K562 (cell line): Measurements from ENCODE around the gene TMED10. TPM values are rescaled to one million over a fixed set of nuclear protein-coding genes. Genes with fewer than 3 reads are reported as not detected.

ENCODE experiments used
- ATAC-seq: fragments of 200-7000 bp; cut with Tn5 transposase; 3 replicates; pipeline ENCODE4 v1.9.1; 2020; ENCODE audit warnings: moderate library complexity
- BruUV-seq: library from RNA; stranded (reverse); fragments of 400-500 nt; replicated peaks from 2 replicates; lab custom pipeline; 2021; lab: Mats Ljungman, UMichigan
- CTCF ChIA-PET: fragments of 300-600 bp; formaldehyde crosslinking; extraction: SDS; loops from one replicate; lab custom pipeline; 2021; ENCODE audit warnings: low intra/inter-chr PET ratio; lab: Yijun Ruan, JAX
- POLR2A ChIA-PET: fragments of 300-600, 350-650 bp; sonication (Branson Sonifier 250); formaldehyde crosslinking; extraction: SDS; loops from one replicate; lab custom pipeline; 2021; ENCODE audit warnings: antibody characterized with exemption, inconsistent platforms; lab: Yijun Ruan, JAX
- DNase-seq, 4 experiments: peaks; one replicate each; pipeline versions ENCODE4 v3.0.0 to v3.0.0-alpha.2; 2011 to 2018; ENCODE audit warnings: low spot score in 3 of 4, mixed read lengths in 3 of 4; ENCODE audit errors: extremely low read depth in 1 of 4
- FAIRE-seq: peaks from 2 replicates; lab custom pipeline; 2011; peaks lifted over from hg19 to GRCh38; lab: Jason Lieb, UNC
- H2AFZ ChIP-seq: 2 replicates; pipeline ENCODE4 v1.6.0; 2011; ENCODE audit warnings: low read depth, low read length, control low read depth, inconsistent platforms
- H3K27ac ChIP-seq: fragments of 200-600 bp; 3 replicates; pipeline ENCODE4 v1.8.0; 2011; ENCODE audit warnings: low read depth, mild to moderate bottlenecking, control low read depth, inconsistent platforms, low read length, moderate library complexity, mixed read lengths; ENCODE audit errors: extremely low read depth
- H3K27me3 ChIP-seq, 2 experiments: fragments of 300-600 bp in 1 of 2; 2 replicates in 1 of 2; 3 replicates in 1 of 2; pipeline versions ENCODE4 v1.6.0 to v1.8.0; 2011; ENCODE audit warnings: inconsistent platforms in 2 of 2, low read length in 2 of 2, mild to moderate bottlenecking in 1 of 2, mixed read lengths in 1 of 2, moderate library complexity in 1 of 2; ENCODE audit not compliant: control insufficient read depth in 2 of 2, insufficient read depth in 2 of 2
- H3K36me3 ChIP-seq: fragments of 300-600 bp; 3 replicates; pipeline ENCODE4 v1.8.0; 2011; ENCODE audit warnings: mild to moderate bottlenecking, low read length, inconsistent platforms; ENCODE audit not compliant: control insufficient read depth, insufficient read depth
- H3K4me1 ChIP-seq, 2 experiments: fragments of 200-600 bp in 1 of 2; replicated peaks in 1 of 2; 2 replicates in 1 of 2; 3 replicates in 1 of 2; pipeline versions ENCODE4 v1.5.1 to v1.8.0; 2011; ENCODE audit warnings: inconsistent platforms in 2 of 2, low read length in 2 of 2, mild to moderate bottlenecking in 1 of 2, mixed read lengths in 1 of 2, moderate library complexity in 1 of 2; ENCODE audit not compliant: control insufficient read depth in 2 of 2, insufficient read depth in 2 of 2
- H3K4me2 ChIP-seq: 2 replicates; pipeline ENCODE4 v1.6.1; 2011; ENCODE audit warnings: low read length, control low read depth, inconsistent platforms, mixed read lengths; ENCODE audit not compliant: insufficient read depth
- H3K4me3 ChIP-seq: fragments of 200-600 bp; sonication (generic), shearing (Covaris generic); 2 replicates; pipeline ENCODE4 v1.5.1; 2016; ENCODE audit warnings: control low read depth, inconsistent platforms
- H3K79me2 ChIP-seq: fragments of 200-600 bp; 3 replicates; pipeline ENCODE4 v1.8.0; 2011; ENCODE audit warnings: low read length, inconsistent platforms; ENCODE audit not compliant: control insufficient read depth, insufficient read depth
- H3K9ac ChIP-seq, 2 experiments: 2 replicates each; pipeline versions ENCODE4 v1.6.0 to v1.6.1; 2011; ENCODE audit warnings: low read depth in 2 of 2, low read length in 2 of 2, control low read depth in 1 of 2, inconsistent platforms in 1 of 2, mild to moderate bottlenecking in 1 of 2, mixed read lengths in 1 of 2; ENCODE audit not compliant: insufficient read depth in 1 of 2
- H3K9me1 ChIP-seq: one replicate; pipeline ENCODE4 v1.6.0; 2011; ENCODE audit warnings: inconsistent platforms, mild to moderate bottlenecking, low read length, moderate library complexity; ENCODE audit not compliant: control insufficient read depth, insufficient read depth
- H3K9me3 ChIP-seq: replicated peaks from 2 replicates; pipeline ENCODE4 v1.5.1; 2011; ENCODE audit warnings: low read depth, low read length, inconsistent platforms; ENCODE audit not compliant: control insufficient read depth, insufficient read depth
- H4K20me1 ChIP-seq: replicated peaks from 2 replicates; pipeline ENCODE4 v1.6.1; 2011; ENCODE audit warnings: low read length, inconsistent platforms, mixed read lengths; ENCODE audit not compliant: control insufficient read depth, insufficient read depth
- MAFK ChIP-seq: IDR thresholded peaks from 2 replicates; pipeline ENCODE4 v1.6.1; 2011; ENCODE audit warnings: low read length, improper control_type of control experiment
- POLR2B ChIP-seq: fragments of 450-650 bp; IDR thresholded peaks from 2 replicates; pipeline ENCODE4 v1.6.1; 2018; ENCODE audit warnings: low read depth; ENCODE audit not compliant: partially characterized antibody
- RBBP5 ChIP-seq: fragments of 200-600 bp; sonication (generic); IDR thresholded peaks from 2 replicates; pipeline ENCODE4 v1.6.1; 2012; ENCODE audit warnings: borderline replicate concordance, mild to moderate bottlenecking, low read length, control low read depth, inconsistent platforms; ENCODE audit not compliant: insufficient read depth, poor library complexity, severe bottlenecking
- WGBS: fragments of 100-300 bp; shearing (Covaris generic); methylation state at CpG from one replicate; pipeline ENCODE4 v1.1.6; 2016; ENCODE audit warnings: low coverage, mixed read lengths; ENCODE audit not compliant: insufficient coverage; ENCODE audit errors: missing lambda C conversion rate; 5-methylcytosine and 5-hydroxymethylcytosine counted together
- in situ Hi-C: fragments of 300-500 bp; cut with MboI; formaldehyde crosslinking; loops from 4 replicates; pipeline ENCODE4 v1.15.0; 2018; ENCODE audit warnings: inconsistent platforms, mixed read lengths
- intact Hi-C: fragments of 100-400 bp; cut with micrococcal nuclease; formaldehyde crosslinking; loops from 2 replicates; pipeline ENCODE4 v1.14.2; 2022
- polyA plus RNA-seq, 8 experiments: library from polyadenylated mRNA; depleted of rRNA in 4 of 8; stranded (reverse) in 5 of 8; unstranded in 3 of 8; fragments of >200 nt; fragmentation: Nextera tagmentation in 2 of 8; fragmentation: Illumina TruSeq in 1 of 8; extraction: Ambion mirVana in 2 of 8; extraction: Trizol in 1 of 8; gene quantifications; 2 replicates each; pipeline versions ENCODE4 v1.2.1 to v1.2.3, GENCODE V29; 2011 to 2014; ENCODE audit warnings: inconsistent platforms in 1 of 8, missing spikeins in 1 of 8
- total RNA-seq, 7 experiments: library from RNA; depleted of rRNA in 6 of 7; stranded (reverse); fragments of >200 nt in 6 of 7; fragmentation: Illumina TruSeq in 2 of 7; extraction: Trizol in 2 of 7; gene quantifications; 2 replicates each; pipeline versions ENCODE4 v1.2.1 to v1.2.3, GENCODE V29; 2011 to 2021; ENCODE audit warnings: low replicate concordance in 1 of 7
- TF ChIP-seq, protein P1 (sequence below): fragments of 450-650 bp; IDR thresholded peaks from 2 replicates; pipeline ENCODE4 v1.6.1; 2016; ENCODE audit warnings: mild to moderate bottlenecking, moderate library complexity
- TF ChIP-seq, protein P2 (sequence below): fragments of 250-450 bp; sonication (Bioruptor Pico); IDR thresholded peaks from 2 replicates; pipeline ENCODE4 v1.8.0; 2021; ENCODE audit warnings: moderate library complexity, mild to moderate bottlenecking, inconsistent platforms

Gene TMED10
- total and polyA plus RNA-seq, 9 of the 15 experiments (the other 6 are each of a cell fraction or from before 2014, with no cell fraction given): 62.2 to 233 (median 124) TPM

DNA sequence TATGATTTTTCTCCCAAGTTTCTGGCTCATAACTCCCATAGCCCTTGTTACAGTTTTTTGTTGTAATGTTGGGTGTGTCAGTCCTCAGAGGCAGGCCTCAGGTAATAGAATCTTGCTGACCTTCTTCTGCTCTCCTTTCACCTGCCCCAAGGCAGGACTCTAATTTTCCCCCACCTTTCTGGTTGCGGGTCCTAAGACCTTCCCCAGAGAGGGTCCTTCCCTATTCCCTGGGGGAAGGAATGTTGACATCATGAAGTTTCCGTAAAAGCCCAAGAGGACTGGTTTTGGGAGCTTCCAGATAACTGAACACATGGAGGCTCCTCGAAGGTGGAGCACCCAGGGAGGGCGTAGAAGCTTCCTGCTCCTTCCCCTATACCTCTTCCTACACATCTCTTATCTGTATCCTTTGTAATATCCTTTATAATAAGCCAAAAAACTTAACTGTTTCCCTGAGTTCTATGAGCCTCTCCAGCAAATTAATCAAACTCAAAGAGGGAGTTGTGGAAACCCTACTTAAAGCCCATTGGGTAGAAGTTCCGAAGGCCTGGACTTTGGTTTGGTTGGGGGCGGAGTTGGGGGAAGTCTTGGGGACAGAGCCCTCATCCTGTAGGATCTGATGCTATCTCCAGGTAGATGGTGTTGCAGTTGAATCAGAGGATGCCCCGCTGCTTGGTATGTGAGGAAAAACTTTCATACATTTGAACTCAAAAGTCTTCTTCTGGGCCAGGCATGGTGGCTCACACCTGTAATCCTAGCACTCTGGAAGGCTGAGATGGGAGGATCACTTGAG is 9.0 kb upstream of the TMED10 start:
- ChIA-PET CTCF (no interaction called here), POLR2A (no interaction called here)
- Histone ChIP-seq H3K9me3 (no peaks in the 10 kb centered on the region), H3K27ac (no peak overlapping the region), H3K79me2 (no peaks in the 10 kb centered on the region), H3K9ac (no peak overlapping the region), H3K36me3 (no peaks in the 10 kb centered on the region), H4K20me1 (no peaks in the 10 kb centered on the region), H2AFZ (no peak overlapping the region), H3K4me3 (no peak overlapping the region), H3K4me1 (peaks cover 0 to 4% of the 10 kb centered on the region in 2 experiments; a peak in 2 of 5 replicates), H3K4me2 (no peak overlapping the region), H3K9me1 (no peaks in the 10 kb centered on the region), H3K27me3 (no peaks in the 10 kb centered on the region)
- DNase-seq (no peak), ATAC-seq (no peak), FAIRE-seq (no peak)
- WGBS: 56% methylated on average over 6 of the region's 7 CpGs
- no TSS peak for BruUV-seq
- intact Hi-C loops (no loop called here), in situ Hi-C loops (no loop called here)
- TF ChIP-seq POLR2B: no peak
- TF ChIP-seq MAFK: no peak
- TF ChIP-seq, protein P1, sequence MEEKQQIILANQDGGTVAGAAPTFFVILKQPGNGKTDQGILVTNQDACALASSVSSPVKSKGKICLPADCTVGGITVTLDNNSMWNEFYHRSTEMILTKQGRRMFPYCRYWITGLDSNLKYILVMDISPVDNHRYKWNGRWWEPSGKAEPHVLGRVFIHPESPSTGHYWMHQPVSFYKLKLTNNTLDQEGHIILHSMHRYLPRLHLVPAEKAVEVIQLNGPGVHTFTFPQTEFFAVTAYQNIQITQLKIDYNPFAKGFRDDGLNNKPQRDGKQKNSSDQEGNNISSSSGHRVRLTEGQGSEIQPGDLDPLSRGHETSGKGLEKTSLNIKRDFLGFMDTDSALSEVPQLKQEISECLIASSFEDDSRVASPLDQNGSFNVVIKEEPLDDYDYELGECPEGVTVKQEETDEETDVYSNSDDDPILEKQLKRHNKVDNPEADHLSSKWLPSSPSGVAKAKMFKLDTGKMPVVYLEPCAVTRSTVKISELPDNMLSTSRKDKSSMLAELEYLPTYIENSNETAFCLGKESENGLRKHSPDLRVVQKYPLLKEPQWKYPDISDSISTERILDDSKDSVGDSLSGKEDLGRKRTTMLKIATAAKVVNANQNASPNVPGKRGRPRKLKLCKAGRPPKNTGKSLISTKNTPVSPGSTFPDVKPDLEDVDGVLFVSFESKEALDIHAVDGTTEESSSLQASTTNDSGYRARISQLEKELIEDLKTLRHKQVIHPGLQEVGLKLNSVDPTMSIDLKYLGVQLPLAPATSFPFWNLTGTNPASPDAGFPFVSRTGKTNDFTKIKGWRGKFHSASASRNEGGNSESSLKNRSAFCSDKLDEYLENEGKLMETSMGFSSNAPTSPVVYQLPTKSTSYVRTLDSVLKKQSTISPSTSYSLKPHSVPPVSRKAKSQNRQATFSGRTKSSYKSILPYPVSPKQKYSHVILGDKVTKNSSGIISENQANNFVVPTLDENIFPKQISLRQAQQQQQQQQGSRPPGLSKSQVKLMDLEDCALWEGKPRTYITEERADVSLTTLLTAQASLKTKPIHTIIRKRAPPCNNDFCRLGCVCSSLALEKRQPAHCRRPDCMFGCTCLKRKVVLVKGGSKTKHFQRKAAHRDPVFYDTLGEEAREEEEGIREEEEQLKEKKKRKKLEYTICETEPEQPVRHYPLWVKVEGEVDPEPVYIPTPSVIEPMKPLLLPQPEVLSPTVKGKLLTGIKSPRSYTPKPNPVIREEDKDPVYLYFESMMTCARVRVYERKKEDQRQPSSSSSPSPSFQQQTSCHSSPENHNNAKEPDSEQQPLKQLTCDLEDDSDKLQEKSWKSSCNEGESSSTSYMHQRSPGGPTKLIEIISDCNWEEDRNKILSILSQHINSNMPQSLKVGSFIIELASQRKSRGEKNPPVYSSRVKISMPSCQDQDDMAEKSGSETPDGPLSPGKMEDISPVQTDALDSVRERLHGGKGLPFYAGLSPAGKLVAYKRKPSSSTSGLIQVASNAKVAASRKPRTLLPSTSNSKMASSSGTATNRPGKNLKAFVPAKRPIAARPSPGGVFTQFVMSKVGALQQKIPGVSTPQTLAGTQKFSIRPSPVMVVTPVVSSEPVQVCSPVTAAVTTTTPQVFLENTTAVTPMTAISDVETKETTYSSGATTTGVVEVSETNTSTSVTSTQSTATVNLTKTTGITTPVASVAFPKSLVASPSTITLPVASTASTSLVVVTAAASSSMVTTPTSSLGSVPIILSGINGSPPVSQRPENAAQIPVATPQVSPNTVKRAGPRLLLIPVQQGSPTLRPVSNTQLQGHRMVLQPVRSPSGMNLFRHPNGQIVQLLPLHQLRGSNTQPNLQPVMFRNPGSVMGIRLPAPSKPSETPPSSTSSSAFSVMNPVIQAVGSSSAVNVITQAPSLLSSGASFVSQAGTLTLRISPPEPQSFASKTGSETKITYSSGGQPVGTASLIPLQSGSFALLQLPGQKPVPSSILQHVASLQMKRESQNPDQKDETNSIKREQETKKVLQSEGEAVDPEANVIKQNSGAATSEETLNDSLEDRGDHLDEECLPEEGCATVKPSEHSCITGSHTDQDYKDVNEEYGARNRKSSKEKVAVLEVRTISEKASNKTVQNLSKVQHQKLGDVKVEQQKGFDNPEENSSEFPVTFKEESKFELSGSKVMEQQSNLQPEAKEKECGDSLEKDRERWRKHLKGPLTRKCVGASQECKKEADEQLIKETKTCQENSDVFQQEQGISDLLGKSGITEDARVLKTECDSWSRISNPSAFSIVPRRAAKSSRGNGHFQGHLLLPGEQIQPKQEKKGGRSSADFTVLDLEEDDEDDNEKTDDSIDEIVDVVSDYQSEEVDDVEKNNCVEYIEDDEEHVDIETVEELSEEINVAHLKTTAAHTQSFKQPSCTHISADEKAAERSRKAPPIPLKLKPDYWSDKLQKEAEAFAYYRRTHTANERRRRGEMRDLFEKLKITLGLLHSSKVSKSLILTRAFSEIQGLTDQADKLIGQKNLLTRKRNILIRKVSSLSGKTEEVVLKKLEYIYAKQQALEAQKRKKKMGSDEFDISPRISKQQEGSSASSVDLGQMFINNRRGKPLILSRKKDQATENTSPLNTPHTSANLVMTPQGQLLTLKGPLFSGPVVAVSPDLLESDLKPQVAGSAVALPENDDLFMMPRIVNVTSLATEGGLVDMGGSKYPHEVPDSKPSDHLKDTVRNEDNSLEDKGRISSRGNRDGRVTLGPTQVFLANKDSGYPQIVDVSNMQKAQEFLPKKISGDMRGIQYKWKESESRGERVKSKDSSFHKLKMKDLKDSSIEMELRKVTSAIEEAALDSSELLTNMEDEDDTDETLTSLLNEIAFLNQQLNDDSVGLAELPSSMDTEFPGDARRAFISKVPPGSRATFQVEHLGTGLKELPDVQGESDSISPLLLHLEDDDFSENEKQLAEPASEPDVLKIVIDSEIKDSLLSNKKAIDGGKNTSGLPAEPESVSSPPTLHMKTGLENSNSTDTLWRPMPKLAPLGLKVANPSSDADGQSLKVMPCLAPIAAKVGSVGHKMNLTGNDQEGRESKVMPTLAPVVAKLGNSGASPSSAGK: no peak
- TF ChIP-seq, protein P2, sequence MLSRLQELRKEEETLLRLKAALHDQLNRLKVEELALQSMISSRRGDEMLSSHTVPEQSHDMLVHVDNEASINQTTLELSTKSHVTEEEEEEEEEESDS: no peak
- TF ChIP-seq RBBP5: no peak
